T1000 (cell line): ENCODE results near the gene PATJ.
"Not testable (repeated sequence)": the region's sequence is repeated elsewhere in the genome, so short reads cannot be mapped to it uniquely, and the experiment has no call there.

Experiments used
- DNase-seq: peaks from one replicate; lab custom pipeline; 2025; ENCODE audit warnings: mixed read lengths; lab: John Stamatoyannopoulos, UW

Gene PATJ, protein sequence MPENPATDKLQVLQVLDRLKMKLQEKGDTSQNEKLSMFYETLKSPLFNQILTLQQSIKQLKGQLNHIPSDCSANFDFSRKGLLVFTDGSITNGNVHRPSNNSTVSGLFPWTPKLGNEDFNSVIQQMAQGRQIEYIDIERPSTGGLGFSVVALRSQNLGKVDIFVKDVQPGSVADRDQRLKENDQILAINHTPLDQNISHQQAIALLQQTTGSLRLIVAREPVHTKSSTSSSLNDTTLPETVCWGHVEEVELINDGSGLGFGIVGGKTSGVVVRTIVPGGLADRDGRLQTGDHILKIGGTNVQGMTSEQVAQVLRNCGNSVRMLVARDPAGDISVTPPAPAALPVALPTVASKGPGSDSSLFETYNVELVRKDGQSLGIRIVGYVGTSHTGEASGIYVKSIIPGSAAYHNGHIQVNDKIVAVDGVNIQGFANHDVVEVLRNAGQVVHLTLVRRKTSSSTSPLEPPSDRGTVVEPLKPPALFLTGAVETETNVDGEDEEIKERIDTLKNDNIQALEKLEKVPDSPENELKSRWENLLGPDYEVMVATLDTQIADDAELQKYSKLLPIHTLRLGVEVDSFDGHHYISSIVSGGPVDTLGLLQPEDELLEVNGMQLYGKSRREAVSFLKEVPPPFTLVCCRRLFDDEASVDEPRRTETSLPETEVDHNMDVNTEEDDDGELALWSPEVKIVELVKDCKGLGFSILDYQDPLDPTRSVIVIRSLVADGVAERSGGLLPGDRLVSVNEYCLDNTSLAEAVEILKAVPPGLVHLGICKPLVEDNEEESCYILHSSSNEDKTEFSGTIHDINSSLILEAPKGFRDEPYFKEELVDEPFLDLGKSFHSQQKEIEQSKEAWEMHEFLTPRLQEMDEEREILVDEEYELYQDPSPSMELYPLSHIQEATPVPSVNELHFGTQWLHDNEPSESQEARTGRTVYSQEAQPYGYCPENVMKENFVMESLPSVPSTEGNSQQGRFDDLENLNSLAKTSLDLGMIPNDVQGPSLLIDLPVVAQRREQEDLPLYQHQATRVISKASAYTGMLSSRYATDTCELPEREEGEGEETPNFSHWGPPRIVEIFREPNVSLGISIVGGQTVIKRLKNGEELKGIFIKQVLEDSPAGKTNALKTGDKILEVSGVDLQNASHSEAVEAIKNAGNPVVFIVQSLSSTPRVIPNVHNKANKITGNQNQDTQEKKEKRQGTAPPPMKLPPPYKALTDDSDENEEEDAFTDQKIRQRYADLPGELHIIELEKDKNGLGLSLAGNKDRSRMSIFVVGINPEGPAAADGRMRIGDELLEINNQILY (N-terminal part only)

DNA sequence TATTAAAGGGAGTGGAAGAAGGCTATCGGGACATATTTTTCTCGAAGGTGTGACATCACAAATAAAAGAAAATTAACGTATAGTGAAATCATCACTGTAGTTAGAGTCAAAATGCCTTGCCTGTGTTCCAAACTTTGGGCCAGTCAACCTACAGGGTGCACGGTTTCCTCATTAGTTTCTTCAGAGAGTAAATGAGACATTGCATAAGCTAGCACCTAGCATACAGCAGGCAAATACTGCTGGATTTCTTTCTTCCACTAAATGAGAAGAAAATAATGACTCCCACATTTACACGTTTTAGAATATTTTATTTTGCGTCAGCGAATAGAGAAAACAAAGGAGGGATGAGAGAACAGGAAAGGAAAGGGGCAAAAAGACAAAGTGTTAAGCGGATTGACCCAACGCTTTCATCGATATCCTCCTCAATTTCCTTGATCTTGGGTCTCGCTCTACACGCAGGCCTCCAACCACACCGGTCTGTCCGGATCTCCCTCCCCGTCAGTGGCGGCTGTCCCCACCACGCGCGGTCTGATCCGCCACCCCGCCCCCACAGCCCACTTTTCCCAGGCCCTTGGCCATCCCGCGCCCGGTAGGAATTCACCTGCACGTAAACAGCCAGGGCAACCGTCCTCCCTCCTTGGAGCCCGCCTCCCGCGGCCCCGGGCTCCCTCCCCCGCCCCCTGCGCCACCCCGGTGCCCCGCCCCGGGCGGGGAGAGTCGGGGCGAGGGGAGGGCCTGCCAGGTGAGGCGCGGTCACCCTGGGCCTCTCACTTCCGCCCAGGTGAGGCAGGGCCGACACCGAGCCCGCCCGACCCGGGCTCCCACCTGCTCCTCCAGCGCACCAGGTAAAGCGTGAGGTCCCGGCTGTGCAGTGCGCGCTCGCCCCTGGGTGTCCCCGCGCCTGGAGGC is at the start of gene PATJ:
Gene PATJ, plus strand, starts transcription at position 770 of the 909 bp plus-strand sequence. CDS start 20,413 bp downstream, outside the sequence.
- no peak for DNase-seq

- no peak for DNase-seq
Observed at GRCh38 chr1:61699911-61700851, 42.1 kb upstream of the PATJ start.

GRCh38 chr1:61708953-61709907 is 33.0 kb upstream of the PATJ start:
- no peak for DNase-seq

GRCh38 chr1:61709908-61710289 is 32.4 kb upstream of the PATJ start:
- no peak for DNase-seq

DNA sequence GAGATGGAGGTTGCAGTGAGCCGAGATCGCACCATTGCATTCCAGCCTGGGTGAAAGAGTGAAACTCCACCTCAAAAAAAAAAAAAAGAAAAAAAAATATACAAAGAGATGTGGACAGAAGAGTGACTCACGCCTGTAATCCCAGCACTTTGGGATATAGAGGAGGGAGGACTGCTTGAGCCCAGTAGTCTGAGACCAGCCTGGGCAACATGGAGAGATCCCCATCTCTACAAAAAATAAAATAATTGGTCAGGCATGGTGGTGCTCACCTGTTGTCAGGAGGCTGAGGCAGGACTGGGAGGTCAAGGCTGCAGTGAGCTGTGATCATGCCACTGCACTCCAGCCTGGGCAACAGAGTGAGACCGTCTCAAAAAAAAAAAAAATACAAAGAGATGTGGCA is 31.0 kb upstream of the PATJ start:
- not testable (repeated sequence) for DNase-seq

DNA sequence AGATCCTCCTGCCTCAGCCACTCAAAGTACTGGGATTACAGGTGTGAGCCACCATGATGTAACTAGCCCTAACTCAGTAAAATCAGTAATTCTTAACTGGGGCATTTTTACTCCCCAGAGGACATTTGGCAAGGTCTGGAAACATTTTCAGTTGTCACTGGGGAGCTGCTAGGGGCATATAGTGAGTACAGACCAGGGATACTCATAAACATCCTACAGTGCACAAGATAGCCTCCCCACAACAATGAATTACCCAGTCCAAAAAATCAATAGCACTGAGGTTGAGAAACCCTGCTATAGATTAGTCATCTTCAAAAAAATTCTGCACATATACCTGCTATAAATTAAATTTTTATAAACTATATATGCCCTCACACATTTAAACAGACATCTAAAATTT is 30.3 kb upstream of the PATJ start:
- DNase-seq = no peak

DNA sequence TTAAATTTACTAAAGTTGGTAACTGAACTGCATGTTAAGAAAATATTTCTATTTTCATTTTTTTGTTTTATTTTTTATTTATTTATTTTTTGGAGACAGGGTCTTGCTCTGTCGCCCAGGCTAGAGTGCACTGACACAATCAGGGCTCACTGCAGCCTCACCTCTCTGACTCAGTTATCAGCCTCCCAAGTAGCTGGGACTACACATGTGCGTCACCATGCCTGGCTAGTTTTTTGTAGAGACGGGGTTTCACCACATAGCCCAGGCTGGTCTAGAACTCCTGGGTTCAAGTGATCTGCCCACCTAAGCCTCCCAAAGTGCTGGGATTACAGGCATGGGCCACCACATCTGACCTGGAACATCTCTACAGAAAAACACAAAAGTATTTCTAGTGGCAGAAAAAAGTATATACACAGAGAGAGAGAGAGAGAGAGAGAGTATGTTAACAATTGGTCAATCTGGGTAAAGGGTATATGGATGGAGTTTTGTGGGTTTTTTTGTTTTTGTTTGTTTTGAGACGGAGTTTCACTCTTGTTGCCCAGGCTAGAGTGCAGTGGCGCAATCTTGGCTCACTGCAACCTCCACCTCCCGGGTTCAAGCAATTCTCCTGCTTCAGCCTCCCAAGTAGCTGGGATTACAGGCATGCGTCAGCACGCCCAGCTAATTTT is 23.1 kb upstream of the PATJ start:
- not testable (repeated sequence) for DNase-seq

DNA sequence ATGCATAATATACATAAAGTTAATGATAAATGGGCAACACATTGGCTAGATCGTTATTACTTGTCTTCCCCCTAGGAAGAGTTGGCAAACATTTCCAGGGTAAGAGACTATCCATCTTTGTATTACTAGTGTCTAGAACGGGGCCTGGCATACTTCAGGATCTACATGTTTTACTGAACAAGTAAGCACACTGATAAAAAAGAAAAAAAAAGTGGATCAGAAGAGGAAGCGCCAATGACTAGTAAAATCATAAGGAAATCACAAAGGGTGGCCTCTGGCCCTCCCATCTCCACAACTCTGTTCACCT is 17.8 kb upstream of the PATJ start:
- DNase-seq = no peak

GRCh38 chr1:61724813-61725694 is 17.2 kb upstream of the PATJ start, which contains the start of gene TM2D1:
Gene TM2D1 (minus strand): TSS chr1:61725141. CDS start chr1:61725120, 21 bp downstream.
- DNase-seq = peak; percentile 79

DNA sequence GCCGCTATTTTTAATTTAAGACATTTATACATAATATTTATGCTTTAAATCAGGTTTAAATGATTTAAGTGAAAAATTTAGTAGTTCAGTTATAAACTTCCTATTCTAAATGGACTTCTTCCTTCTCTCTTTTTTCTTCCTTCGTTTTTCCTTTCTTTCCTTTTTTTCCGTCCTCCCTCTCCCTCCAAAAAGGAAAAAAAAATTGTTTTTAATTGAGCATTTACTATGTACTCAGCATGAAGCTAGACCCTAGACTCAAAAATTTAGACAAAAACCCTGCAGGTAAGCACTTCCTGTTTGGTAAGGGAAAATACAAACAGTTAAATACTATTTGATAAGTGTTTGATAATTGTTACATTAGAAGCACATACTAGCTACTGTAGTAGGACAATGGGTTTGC is 14.7 kb upstream of the PATJ start:
- DNase-seq = no peak

GRCh38 chr1:61730679-61731078 is 11.6 kb upstream of the PATJ start:
- not testable (repeated sequence) for DNase-seq

DNA sequence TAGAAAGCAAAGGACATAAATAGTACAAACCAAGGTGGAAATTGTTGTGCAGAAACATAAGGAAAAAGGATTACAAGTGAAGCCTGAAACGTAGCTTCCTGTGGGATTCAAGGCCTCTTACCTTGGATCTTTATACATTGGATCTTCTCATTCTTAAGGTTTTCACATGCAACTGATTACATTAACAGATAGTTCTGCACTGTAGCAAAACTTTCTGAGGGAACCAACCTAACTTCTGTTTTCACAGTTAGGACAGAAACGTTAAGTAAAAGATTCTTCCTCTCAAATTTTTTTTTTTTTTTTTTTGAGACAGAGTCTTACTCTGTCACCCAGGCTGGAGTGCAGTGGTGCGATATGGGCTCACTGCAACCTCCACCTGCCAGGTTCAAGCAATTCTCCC is 9.6 kb upstream of the PATJ start:
- DNase-seq = no peak

- no peak for DNase-seq
Observed at GRCh38 chr1:61740751-61741700, 1.3 kb upstream of the PATJ start.

DNA sequence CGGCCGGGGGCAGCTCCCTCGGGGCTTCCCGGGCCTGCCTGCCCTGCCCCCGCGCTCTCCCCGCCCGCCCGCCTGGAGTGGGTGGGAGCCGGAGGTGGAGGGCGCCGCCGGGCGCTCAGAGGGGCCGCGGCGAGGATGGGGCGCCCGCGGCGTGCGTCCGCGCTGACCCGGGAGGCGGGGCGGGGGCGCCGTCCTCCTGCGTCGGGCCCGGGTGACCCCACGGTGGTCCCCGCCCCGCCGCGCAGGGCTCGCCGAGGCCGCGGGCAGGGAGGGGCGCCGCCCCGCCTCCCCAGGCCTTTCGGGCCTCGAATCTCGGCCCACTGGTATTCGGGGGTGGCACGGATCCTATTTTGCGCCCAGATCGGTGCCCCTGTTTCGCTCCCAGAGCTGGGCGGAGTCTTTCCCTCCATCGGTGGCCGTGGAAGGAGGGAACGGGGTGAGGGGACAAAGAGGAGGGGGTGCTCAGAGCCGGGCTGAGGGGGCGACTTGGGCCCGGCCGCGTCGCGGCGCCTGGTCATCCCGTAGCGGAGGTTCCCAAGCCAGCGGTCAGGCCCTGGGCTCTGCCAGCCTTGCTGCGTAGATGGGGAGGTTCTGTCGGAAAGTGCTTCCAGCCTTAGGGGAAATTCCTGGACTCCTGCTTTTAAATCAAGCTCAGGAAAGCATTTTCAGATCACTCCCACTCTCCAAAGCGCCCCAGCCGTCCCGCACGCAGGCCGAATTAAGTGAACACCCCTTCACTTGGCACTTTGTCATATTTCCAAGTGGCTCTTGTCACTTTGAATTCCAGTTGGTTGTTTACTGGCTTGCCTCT is 545 bp downstream of the PATJ start:
- DNase-seq = peak; percentile 21

GRCh38 chr1:61743431-61743705 is 1.1 kb downstream of the PATJ start:
- DNase-seq = no peak
